C4-2B (cell line): ENCODE data around the gene CRACR2B.

ENCODE experiments used
- ZFX ChIP-seq: fragments of 450-650 bp; IDR thresholded peaks from 2 replicates; pipeline ENCODE4 v1.6.1; 2017
- TF ChIP-seq, protein P1 (sequence below): fragments of 450-650 bp; conservative IDR thresholded peaks from 2 replicates; pipeline ENCODE4 v1.5.1; 2017; ENCODE audit warnings: mild to moderate bottlenecking

DNA sequence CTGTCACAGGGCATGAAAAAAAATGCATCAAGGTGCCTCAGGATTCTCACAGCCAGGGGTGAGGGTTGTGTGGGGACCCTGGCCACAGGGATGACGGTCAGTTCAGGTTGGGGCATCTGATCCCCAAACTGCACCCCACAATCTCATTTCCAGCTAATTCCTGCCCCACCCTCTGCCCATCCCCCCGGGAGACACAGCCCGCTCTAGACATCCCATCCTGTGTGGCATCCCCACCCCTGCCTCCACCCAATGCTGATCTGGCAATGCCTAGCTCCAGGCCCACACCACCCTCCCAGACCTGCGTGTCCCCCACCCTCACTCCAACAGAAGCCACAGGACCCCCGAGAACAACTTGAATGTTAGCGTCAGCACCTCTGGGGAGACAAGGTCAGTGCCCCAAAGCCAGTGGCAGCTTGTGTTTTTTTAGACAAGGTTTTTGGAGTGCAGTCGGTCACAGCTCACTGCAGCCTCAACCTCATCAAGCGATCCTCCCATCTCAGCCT is 40.2 kb downstream of the CRACR2B start:
- TF ChIP-seq, protein P1, sequence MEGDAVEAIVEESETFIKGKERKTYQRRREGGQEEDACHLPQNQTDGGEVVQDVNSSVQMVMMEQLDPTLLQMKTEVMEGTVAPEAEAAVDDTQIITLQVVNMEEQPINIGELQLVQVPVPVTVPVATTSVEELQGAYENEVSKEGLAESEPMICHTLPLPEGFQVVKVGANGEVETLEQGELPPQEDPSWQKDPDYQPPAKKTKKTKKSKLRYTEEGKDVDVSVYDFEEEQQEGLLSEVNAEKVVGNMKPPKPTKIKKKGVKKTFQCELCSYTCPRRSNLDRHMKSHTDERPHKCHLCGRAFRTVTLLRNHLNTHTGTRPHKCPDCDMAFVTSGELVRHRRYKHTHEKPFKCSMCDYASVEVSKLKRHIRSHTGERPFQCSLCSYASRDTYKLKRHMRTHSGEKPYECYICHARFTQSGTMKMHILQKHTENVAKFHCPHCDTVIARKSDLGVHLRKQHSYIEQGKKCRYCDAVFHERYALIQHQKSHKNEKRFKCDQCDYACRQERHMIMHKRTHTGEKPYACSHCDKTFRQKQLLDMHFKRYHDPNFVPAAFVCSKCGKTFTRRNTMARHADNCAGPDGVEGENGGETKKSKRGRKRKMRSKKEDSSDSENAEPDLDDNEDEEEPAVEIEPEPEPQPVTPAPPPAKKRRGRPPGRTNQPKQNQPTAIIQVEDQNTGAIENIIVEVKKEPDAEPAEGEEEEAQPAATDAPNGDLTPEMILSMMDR, result no peak
- no peak for TF ChIP-seq ZFX
